NCI-H1105 (cell line): Measurements from ENCODE around the gene IDI1.
"Not testable (repeated sequence)": the region's sequence is repeated elsewhere in the genome, so short reads cannot be mapped to it uniquely, and the experiment has no call there.

ENCODE experiments used
- DNase-seq: peaks from one replicate; lab custom pipeline; 2025; lab: John Stamatoyannopoulos, UW

IDI1 gene

DNA sequence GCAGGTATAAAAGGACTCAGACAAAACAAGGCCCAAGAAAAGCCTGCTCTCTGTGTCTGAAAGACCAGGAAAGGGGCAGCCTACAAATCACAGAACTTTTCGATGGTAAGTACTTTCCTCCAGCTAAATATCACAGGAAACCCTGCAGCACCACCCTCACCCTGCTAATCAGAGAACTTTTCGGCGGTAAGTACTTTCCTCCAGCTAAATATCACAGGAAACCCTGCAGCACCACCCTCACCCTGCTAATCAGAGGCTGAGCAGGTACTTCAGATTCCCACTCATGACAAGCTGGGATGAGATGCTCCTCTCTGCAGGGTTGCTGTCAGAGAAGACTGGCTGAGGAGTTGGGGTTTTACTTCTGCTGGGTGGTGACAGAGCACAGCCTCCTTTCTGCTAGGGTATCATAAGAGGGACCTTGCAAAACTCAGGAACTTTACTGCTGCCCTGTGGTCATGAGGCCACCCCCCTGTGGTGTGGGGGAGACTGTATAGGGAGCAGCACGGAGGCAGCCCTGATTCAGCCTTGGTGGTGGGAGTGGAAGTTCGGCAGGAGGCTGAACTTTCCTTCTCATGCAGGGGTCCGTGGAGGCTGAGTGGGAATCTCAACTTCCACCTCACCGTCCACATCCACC is 14.4 kb upstream of the IDI1 start:
- DNase-seq, result no peak

DNA sequence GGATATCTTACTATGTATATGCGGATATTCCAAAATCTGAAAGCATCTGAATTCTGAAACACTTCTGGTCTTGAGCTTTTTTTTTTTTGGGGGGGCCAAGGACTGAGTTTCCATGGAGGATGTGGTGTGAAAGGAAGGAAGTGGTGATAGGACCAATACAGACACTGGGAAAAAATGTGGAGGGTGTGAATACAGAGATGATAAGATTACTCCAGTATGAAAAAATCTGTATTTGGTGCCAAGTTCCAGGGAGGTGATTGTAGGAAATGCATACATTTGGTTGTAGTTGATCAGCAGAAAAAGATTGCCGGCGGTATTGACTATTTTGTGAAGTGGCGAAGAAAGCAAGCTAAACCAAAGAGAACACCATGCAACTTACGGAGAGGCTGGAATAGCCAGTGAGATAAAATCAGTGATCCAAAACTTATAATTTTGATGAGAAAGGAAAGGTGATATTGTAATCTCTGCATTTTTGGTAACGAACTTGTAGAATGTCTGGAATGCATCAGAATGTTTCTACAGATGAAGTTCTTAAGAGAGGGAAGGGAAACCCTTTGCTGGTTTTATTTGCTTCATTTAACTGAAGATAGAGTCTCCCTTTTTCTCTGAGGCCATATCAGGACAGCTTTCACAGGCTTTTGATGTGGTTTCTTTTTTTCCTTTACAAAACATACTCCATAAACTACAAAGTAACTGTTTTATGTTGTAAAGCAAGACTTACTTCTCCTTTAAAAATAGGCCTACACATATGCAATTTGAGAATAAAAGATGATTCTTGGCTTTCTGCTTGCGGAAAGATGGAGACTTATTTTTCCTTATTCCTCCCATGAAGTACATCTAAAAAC is 13.2 kb upstream of the IDI1 start:
- DNase-seq, result no peak

DNA sequence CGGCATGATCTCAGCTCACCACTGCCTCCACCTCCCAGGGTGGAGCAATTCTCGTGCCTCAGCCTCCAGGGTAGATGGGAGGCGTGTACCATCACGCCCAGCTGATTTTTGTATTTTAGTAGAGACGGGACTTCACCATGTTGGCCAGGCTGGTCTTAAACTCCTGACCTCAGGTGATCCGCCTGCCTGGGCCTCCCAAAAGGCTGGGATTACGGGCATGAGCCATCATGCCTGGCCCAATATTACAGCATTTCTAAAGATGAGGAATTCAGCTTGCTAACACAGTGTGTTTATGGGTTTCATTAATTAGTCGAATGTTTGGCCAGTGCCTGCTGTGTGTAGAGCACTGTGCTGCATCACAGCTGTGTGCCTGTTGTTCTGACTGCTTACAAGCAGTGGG is 11.0 kb upstream of the IDI1 start:
- DNase-seq, result no peak

DNA sequence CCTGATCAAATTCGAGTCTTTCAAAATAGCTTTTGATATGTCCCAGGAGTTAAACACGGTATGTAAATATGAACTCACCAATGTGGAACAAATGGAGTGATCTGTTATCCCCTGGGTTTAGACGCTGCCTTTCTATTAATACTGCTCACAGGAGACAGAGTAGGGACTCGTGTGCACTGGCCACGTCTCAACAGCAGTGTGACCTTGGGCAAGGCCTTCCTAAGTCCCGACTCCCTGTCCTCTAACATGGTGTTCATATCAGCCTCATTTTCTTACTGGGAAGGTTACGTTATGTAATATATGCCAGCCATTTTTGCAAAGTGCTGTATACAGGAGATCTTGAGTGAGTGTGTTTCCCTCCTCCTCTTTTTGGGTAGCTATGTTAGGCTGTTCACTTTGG is 9.1 kb upstream of the IDI1 start:
- DNase-seq, result no peak

DNA sequence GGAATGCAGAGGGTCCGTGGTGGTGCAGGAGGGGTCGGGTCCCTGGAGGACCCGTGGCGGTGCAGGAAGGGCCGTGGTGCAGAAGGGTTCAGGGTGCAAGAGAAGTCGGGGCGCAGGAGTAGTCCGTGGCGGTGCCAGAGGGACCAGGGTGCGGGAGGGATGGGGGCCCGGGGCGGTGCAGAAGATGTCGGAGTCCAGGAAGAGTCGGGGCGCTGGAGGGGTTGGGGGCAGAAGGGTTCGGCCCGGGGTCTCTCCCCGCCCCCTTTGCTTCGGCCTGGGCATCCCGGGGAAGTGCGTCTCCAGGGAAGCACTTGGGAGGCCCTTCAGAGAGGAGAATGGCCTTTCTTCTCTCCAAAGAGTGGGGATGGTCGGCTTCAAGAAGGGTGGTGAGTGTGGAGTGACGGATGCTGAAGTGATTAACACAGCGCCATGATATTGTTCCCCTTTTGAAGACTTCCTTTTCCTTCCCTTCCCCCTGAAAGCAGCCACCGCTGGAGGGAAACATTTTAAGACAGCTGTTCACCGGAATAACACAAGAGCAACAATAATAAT is 8.3 kb upstream of the IDI1 start:
- DNase-seq, result no peak

DNA sequence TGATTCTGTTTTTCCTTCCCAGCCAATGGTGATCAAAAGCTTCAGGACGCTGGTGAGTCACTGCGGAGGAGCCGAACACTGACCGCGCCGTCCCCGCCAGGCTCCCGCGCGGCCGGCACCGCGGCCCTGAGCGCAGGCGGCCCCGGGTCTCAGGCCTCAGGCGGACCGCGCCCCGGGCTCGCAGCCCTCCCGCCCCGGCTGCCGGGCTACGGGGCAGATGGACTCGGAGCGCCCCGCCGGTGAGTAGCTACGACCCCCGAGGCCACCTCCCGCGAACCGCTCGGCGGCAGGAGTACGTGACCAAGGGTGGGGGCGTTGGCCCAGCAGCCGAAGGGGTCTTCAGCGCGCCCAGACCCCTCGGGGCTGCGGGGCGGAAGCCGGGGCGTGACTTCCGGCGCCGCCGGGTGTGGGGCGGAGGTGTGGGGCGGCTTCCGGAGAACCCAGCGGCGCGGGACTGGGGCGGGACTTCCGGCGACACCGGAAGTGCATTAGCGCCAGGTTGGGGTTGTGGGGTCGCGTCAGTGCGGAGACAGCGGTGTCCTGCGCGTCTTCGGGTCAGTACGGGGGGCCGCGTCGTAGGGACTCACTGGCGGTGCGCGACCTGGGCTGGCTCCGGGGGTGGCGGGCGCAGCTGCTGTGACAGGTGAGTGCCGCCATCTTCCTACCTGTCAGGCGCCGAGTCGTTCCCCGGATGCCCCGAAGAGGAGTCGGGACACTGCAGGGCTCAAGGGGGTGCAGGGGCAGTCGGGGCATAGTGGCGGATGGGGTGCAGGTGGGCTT is 7.6 kb upstream of the IDI1 start, which contains the start of gene WDR37:
Gene WDR37, plus strand, starts transcription at position 60 of the 780 bp plus-strand sequence. CDS start 15,771 bp downstream, outside the sequence.
- peak; percentile 37 for DNase-seq

DNA sequence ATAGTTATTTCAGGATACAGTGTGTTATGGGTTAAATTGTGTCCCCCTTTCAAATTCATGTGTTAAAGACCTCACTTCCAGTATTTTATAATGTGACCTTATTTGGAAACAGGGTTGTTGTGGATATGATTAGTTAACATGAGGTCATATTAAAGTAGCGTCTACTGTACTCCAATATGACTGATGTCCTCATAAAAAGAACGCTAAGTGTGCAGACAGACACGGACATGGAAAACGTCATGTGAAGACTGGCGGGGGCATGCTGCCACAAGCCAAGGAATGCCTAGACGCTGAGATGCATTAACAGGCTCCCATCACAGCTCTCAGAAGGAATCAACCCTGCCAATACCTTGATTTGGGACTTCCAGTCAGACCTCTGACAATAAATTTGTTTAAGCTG is 5.8 kb upstream of the IDI1 start:
- no peak for DNase-seq

DNA sequence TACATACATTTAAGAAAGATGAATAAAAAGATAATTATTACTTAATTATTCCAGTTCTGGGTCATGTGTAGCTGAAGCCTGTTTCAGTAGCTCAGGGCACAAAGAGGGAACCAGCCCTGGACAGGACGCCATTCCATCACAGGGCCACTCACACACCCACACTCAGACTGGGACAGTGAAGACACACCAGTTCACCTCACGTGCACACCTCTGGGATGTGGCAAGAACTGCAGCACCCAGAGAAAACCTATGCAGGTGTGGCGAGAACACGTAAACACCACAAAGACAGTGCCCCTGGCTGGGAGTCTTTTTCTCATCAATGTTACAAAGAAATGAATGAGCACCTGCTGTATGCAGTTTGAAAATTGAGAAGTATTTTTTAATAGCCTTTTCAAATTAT is 1.6 kb upstream of the IDI1 start:
- no peak for DNase-seq

DNA sequence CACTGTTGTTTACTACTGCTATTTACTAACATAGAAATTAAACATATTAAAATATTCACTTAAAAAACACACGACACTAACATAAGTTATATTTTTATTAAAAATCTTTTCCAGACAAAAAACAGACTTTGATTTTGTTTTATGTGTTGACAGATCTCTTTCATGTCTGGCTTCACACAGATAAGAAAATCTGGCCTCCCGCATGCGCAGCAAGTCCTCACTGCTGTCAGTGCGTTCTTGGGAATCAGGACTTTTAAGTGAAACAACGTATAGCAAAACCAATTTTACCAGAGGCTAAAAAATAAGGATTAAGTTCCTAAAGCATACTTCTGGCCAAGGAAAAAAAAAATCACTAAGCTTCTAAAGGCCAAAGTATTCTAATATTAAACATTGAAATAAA is 1.2 kb upstream of the IDI1 start:
- no peak for DNase-seq

DNA sequence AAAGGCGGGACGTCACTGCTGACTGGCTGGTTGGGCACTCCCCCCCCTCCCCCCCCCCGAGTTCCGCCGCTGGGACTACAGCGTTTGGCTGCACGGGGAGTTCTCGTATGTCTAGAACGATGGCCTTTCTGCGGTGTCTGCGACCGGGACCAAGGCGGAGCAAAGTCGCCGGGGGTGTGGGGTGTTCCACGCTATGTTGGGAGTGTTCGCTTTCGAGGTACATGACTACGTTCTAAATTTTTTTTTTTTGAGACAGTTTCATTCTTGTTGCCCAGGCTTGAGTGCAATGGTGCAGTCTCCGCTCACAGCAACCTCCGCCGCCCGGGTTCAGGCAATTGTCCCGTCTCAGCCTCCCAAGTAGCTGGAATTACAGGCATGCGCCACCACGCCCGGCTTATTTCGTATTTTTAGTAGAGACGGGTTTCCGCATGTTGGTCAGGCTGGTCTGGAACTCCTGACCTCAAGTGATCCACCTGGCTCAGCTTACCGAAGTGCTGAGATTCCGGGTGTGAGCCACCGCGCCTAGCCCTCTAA is 573 bp upstream of the IDI1 start:
- DNase-seq, result no peak

DNA sequence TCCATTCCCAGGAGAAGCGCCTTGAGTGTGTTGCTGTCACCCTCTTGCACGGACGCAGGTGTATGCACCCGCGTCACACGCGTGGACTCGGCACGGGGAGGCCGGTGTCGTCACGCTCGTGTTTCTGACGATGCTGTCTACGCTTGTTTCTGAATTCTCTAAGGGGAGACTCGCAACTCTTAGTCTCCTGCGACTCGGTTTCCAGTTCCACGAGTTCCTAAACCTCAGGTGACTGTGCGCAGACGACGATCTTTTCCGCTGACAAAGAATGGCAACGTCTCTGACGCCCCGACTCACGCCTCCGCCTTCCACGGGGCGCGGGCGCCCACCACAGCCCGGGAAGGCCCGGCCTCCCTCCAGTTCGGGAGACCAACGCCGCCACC is 579 bp downstream of the IDI1 start:
- DNase-seq, result no peak

DNA sequence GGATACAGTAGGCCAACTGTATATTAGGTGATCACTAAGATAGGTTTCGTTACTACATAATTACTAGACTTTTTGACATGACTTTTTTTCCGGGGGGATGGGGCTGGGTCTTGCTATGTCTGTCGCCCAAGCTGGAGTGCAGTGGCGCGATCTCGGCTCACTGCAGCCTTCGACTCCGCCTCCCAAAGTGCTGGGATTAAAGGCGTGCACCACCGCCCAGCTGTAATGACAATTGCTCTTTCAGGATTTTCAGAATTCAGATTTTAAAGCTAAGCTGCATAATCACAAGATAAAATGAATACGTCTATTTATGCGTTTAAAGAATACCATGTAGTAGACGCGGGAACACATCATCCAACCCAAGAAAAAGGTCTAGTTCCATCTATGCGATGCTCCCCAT is 982 bp downstream of the IDI1 start:
- DNase-seq, result no peak

DNA sequence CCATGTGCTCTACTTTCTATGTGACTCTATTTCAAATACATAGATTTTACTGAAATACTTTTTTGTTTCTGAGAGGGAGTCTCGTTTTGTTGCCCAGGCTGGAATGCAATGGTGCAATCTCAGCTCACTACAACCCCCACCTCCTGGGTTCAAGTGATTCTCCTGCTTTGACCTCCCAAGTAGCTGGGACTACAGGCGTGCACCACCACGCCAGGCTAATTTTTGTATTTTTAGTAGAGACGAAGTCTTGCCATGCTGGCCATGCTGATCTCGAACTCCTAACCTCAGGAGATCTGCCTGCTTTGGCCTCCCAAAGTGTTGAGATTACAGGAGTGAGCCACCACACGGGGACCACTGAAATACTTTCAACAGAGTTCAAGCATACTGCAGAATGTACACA is 3.5 kb downstream of the IDI1 start:
- DNase-seq, result no peak

DNA sequence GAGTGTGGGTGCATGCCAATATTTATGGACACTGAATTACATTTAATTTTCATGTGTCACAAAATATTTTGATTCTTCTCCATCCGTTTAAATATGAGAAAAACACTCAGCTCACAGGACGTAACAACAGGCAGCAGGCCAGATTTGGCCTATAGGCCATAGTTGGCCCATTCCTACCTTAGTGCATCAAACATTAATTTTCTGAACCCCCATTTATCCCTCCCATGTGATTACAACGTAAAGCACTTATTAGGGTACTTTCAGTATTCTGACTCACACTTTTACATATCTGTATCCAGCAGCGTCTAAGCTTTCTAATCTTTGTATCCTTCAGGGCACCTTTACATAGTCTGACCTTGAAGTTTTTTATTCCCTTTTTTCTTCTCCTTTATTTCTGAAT is 4.0 kb downstream of the IDI1 start:
- no peak for DNase-seq

DNA sequence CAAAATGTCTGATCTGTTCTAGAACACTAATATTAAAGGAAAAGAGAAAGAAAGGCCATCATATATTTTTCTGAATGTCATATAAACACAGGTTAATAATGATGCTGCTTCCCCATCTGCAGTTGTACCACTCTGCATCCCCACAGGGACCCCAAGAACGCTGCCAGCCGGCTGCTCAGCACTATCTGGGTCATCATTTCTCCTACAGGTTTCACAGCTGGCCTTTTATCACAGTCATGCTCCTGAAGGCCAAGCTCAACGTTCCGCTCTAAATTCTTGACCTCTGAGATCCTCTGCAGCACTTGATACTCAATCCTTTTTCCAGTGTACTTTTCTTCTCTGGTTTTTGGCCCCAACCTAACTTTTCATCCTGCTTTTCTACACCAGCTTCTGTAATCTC is 4.8 kb downstream of the IDI1 start:
- no peak for DNase-seq

DNA sequence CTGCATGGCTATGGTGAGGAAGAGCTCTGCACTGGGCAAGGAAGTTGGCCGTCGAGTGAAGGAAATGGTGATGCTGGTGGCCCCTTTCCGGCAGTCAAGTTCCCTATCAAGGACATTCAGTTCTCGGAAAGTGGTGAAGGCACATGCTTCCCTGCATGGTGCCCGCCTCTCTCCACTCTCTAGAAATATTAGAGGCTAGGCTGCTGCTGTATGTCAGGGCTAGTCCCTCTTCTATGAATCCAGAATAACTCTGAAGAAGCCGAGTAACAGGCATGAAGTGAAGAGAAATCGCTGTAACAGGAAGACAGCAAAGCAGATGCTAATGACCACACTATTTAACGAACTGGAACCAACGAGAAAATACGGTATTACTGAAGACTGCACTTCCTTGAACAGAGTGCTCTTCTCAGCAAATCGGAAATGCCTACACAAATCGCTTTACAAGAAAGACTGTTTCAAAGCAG is 5.4 kb downstream of the IDI1 start:
- DNase-seq, result no peak

DNA sequence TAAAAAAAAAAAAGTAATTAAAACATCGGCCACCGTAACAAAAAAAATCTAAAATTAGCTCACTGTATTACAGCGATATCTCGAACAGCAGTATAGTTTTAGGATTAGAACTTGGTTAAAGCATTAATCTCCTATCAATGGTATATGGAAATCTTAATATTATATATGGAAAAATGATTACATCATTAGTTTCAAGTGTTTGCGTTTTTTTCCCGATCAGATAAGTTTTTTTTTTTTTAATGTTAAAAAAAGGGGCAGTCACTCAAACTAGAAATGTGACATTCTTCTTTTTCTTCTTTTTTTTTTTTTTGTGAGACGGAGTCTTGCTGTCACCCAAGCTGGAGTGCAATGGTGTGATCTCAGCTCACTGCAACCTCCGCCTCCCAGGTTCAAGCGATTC is 7.4 kb downstream of the IDI1 start:
- no peak for DNase-seq

DNA sequence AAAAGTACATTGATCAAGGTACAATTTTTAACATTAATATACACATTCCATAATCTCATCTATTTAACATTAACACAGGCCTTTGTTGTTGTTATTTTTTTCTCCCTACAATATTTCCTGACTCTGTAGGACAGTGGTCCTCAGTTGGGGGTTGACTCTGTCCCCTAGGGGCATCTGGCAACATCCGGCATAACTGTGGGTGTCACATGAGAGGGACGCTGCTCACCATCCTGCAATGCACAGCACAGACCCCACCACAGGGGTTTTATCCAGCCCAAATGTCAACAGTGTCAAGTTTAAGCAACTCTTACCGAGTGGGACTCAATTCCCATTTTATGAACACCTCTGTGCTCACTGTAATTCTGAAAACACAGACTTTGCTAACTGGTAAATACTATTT is 8.8 kb downstream of the IDI1 start:
- DNase-seq, result no peak

DNA sequence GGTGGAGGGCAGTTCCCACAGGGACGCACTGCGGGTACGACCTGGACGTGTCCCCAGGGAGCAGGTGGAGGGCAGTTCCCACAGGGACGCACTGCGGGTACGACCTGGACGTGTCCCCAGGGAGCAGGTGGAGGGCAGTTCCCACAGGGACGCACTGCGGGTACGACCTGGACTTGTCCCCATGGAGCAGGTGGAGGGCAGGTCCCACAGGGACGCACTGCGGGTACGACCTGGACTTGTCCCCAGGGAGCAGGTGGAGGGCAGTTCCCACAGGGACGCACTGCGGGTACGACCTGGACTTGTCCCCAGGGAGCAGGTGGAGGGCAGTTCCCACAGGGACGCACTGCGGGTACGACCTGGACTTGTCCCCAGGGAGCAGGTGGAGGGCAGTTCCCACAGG is 10.2 kb downstream of the IDI1 start:
- not testable (repeated sequence) for DNase-seq

DNA sequence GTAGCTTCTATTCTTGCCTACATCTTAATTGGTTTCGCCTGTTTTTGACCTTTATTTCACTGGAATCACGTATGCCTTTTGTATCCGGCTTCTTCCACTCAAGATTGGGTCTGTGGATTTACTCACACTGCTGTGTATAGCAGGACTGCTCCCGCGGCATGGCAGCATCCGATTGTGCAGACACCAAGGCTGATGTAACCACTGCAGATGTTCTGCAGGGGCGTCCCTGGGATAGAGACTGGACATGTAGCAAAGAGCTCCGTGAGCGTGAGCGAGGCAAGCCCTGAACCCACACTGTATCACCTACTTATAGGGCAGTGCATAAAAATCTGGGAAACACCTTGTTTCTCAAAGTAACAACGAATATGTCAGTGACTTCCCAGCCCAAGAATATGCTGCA is 11.8 kb downstream of the IDI1 start:
- no peak for DNase-seq

DNA sequence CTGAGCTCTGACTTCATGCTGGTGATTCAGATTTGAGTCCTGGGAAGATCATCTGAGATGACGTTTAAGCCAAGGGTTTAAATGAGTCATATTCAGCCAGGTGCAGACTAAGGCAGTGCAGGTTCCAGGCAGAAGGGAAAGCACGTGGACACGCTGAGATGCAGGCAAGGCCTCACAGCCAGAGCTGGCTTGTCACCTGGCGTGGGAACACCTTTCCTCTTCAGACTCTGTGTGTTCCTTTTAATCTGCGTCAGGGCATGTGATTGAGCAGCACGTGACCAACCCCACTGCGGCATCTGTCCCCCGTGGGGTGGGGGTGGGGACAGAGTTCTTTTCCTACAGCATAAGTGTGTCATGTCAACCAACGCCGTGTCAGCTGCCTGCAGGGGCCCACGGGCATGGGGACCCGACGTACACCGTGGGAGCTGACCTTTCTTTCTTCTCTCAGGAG is 12.6 kb downstream of the IDI1 start:
- no peak for DNase-seq

DNA sequence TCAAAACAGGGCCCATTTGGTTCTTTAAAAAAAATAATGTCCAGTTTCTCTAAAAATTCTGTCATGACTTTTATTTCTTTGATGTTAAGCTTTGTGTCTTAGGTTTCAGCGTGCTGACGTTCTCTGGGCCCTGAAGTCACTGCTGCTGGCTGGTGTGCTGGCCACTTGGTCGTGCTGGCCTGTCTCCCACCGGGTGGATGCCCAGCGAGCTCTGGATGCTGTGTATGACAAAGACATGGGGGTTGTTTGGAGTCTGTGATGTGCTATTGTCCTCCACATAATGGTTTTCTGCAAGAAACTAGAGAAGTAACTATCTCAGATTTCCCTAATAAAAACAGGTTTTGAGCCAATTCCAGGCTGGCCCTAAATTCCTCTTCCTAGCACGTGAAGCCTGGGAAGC is 13.7 kb downstream of the IDI1 start:
- no peak for DNase-seq
